ENCODE results near the gene PTDSS2.
"Not testable (repeated sequence)": the region's sequence is repeated elsewhere in the genome, so short reads cannot be mapped to it uniquely, and the experiment has no call there.

PTDSS2 gene

DNA sequence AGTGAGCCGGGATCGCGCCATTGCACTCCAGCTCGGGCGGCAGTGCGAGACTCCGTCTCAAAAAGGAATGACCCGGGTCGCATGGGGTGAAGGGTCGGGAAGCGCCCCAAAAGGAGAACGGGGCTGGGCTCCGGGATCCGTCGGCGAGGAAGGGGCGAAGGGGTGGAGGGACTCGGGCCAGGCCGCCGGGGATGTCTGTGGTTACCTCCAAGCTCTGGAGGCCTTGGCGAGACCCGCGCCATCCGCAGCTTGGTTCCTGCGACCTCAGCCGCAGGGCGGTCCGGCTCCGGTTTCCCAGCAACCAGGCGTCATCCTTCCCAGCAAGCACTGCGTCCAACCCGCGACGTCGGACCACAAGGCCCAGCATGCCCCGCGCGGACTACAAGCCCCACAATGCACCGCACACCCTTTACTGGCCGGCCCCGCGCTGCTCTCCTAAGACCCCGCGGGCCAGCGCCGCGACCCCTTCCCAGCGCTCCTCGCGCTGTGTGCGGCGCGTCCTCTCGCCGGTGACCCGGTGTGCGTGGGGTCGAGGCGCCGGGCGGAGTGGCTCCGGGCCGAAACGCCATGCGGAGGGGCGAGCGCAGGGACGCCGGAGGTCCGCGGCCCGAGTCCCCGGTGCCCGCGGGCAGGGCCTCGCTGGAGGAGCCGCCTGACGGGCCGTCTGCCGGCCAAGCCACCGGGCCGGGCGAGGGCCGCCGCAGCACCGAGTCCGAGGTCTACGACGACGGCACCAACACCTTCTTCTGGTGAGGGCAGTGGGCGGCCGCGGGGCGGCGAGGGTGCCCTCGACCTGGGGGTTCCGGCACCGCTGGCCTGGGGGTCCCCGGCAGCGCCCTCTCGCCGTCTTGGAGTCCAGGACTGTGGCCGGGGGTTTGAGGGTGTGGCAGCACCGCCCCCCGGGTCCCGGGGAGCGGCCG is at the start of gene PTDSS2:
PTDSS2 (plus strand) TSS at position 391 of the 920 bp plus-strand sequence; CDS start at position 568, 177 bp downstream.
- peak; percentile 95 for DNase-seq

DNA sequence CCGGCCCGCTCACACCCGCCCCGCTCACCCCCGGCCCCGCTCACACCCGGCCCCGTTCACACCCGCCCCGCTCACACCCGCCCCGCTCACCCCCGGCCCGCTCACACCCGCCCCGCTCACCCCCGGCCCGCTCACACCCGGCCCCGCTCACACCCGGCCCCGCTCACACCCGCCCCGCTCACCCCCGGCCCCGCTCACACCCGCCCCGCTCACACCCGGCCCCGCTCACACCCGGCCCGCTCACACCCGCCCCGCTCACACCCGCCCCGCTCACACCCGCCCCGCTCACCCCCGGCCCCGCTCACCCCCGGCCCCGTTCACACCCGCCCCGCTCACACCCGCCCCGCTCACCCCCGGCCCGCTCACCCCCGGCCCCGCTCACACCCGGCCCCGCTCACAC is 48.9 kb upstream of the PTDSS2 start:
- DNase-seq, result not testable (repeated sequence)

DNA sequence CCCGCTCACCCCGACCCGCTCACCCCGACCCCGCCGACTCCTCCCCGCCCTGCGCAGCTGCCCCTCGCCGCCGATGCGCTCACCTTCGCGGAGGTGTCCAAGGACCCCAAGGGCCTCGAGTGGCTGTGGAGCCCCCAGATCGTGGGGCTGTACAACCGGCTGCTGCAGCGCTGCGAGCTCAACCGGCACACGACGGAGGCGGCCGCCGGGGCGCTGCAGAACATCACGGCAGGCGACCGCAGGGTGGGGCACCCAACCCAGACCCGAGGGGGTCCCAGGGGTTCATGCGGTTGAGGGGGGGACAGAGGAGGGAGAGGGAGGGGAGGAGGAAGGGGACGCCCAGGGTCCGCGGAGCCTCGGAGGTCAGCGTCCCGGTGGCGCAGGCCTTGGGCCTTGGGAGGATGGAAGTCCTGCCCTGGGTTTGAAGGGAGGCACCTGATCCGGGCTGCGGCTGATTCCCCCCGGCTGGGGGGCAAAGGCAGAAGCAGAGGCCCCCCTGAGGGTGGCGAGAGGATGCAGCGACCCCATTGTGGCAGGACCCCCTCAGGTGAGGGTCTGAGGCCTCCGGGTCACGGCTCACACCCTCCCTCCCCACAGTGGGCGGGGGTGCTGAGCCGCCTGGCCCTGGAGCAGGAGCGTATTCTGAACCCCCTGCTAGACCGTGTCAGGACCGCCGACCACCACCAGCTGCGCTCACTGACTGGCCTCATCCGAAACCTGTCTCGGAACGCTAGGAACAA is 46.9 kb upstream of the PTDSS2 start:
- DNase-seq, result no peak

DNA sequence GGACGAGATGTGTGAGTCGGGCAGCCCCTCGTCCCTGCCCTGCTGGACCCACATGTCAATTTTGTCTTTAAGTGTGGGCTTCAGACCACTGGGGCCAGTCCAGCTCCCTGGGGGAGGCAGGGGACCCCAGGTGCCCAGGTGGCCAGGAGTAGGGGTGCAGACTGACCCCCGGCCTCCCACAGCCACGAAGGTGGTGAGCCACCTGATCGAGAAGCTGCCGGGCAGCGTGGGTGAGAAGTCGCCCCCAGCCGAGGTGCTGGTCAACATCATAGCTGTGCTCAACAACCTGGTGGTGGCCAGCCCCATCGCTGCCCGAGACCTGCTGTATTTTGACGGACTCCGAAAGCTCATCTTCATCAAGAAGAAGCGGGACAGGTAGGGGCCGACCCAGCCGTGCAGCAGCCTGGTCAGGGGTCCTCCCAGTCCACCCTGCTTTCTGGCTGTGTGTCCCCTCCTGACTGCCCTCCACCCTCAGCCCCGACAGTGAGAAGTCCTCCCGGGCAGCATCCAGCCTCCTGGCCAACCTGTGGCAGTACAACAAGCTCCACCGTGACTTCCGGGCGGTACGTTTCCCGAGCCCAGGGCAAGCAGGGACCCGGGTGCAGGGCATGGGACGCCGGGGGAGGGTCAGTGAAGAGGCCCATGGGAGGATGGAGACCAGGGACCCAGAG is 46.2 kb upstream of the PTDSS2 start:
- no peak for DNase-seq

DNA sequence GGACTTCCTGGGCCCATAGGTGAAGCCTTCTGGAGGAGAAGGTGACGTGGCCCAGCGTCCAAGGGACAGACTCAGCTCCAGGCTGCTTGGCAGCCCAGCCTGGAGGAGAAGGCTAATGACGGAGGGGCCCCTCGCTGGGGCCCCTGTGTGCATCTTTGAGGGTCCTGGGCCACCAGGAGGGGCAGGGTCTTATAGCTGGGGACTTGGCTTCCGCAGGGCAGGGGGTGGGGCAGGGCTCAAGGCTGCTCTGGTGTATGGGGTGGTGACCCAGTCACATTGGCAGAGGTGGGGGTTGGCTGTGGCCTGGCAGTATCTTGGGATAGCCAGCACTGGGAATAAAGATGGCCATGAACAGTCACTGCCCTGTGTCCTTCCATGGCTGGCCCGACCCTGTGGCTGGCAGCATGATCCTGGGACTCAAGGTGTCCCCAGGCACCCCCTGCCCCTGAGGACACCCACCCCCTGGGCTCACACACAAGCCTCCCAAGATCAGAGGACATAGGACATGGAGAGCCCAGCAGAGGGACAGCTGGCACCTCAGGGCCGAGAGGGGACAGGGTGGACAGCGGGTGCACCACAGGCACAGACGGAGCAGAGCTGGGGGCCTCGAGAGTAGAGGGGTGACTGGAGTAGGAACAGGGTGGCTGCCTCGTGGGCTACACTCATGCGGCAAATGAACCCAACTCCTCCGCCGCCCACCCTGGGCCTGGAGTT is 45.4 kb upstream of the PTDSS2 start:
- no peak for DNase-seq

DNA sequence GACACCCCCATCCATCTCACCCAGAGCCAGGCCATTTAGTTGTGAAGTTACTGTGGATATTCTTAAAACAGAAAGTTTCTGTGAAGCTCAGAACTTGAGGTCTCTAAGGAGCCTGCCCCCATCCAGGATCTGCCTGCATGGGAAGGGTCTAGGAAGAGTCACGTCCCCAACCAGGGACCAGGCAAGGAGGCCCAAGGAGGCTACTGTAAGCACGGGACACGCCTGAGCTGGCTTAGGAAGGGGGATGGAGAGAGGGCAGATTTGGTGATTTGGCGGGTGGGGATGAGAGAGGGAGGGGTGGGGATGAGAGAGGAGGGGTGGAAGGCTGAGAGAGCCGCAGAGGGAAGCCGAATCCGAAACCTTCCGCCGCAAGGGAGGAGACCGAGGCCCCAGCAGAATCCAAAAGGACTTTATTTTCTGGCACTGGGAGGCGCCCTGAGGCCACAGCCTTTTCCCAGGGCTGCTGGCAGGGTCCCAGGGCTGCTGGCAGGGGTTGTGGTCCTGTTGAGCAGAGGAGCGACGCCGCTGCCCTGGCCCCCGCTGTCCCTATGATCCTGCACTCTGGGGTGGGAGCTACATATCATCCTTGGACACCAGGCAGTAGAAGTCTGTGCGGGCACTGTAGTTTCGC is 44.6 kb upstream of the PTDSS2 start:
- DNase-seq, result no peak

DNA sequence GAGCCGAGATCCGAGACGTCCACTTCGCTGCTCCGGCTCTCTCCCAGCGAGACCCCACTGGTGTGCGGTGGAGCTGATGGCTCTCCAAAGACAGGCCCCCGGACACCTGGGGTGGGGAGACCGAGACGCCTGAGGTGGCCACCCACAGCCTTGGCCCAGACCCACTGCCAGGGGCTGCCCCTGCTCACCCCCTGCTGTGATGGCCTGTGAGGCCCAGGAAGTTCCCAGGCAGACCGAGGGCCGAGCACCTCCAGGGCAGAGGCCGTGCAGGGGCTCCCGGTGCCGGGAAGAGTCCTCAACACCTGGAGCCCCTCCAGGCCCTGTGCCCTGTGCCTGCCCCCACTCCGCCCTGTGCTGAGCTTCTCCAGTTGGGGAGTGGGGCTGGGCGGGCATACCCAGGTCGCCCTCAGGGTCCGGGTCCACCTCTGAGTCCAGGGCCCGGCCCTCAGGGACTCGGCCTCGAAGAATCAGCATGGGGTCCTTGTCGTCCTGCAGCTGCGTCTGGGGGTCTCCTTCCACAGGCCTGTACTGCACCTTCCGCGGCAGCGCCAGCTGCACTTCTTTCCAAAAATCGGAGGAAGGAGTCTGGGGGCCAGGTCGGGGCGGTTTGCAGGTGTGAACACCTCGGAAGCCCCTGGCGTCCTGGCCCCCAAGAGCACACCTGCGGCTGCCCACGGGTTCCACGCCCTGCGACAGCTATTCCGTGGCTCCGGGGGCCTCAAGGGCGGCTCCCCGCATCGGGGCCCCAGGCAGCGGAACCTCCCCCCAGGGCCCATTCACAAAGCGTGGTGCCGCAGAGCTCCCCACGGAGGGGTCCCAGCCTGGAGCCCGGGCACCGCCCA is 43.9 kb upstream of the PTDSS2 start:
- no peak for DNase-seq

DNA sequence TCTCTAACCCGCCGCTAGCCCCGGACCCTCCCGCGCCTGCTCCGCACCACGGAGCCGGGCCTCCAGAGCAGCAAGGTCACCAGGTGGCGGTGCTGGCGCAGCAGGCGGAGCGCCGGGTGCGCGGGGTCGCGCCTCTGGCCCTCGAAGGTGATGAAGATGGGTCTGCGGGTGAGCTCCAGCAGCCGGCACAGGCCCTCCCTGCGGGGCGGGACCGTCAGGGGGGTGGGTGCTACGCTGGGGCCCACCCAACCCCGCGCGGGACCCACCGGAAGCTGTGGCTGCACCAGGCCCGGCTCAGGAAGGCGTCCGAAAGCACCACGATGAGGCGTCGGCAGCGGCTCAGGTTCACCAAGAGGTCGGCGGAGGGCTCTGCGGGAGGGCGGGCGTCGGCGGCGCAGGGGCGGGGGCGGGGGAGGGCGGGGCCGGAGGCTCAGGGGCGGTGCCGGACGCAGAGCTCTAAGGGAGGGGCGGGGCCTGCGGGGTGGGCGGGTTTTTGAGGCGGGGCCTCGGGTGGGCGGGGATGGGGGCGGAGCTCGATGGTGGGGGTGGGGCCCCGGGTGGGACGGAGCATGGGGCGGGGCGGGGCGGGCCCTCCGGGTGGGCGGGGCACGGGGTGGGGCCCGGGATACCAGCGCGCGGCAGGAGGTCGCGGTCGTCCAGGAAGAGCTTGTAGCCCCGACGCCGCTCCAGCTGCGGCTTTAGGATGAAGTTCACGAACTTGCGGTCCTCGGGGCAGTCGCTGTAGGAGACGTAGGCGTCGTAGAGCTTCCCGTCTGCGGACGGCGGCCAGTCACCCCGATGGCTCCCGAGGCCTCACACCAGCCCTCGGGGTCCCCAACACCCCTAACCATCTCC is 43.1 kb upstream of the PTDSS2 start:
- DNase-seq, result peak; percentile 84

DNA sequence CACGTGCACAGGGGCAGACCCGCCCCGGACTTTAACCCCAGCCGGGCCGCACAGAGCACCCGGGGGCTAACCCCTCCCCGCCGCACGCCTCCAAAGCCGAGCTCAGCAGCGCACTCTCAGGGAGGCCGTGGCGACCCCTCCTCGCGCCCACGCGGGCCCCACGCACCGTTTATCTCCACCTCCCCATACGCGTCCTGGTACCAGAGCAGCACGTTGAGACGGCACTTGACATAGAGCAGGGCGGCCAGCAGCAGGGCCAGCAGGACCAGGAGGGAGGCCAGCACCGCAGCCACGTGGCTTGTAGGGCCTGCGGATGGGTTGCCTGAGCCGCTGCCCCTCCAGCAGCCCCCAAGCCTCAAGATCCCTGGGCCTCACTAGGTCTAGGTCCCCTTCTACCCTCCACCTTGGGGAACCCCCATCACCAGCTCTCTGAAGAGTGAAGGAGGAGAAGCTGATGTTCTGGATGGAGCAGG is 42.4 kb upstream of the PTDSS2 start:
- no peak for DNase-seq

DNA sequence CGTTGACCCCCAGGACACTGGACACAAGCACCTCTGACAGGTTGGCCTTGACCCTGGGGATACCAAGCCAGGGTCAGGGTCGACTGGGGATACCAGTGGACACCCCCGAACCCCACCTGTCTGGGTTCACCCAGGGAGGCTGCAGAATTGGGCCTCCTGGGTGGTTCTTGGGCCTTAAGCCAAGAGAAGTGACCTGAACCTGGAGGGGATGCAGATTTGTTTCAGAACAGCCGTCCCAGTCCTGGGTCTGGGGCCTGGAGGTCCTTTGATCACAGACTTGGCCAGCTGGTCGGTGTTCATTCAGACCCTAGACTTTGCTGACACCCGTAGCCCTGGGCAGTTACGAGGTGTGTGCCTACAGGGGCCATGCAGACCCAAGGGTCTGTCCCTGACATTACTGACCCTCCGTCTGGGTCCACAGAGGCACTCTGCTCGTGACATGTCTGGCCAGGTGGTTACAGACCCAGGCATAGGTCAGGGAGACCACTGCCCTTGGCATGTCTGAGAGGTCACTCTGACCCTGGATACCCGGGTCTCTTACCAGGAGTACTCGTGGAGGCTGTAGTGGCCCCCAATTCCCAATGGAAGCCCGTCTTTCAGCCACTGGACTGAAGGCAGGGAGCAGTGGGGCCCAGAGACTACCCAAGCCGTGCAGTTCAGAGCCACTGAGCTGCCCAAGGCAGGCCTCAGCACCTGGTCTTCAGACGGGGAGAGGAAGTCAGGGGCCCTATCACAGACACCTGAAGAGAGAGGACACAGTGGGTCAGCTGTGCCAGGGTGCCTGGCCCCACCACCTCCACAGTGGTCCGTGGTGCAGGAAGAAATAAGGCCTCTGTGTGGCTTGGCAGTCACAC is 41.7 kb upstream of the PTDSS2 start:
- DNase-seq, result no peak

DNA sequence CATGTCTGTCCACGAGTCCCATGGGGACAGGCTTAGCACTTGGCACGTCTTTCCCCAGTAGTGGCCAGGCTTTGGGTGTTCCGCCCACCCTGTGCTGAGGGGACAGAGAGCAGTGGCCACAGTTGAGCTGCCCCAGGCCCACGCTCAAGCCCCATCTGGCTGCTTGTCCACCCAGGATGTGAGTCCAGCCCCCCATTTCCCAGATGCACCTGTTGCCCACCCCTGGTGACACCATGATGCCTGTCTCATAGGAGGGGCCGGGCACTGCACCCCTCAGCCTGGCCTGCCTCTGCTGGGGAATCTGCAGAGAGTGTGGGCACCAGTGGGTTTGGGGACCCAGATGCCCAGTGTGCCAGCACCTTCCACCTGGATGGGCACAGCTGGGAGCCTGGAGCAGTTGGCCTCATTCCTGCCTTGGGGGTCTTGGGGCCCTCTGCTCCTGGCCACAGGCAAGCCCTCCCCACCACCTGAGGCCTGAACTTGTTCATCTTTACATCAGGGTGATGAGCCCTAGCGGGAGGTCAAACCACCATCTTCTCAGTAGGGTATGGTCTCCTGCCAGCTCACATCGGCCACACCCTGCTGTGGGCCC is 41.0 kb upstream of the PTDSS2 start:
- no peak for DNase-seq

DNA sequence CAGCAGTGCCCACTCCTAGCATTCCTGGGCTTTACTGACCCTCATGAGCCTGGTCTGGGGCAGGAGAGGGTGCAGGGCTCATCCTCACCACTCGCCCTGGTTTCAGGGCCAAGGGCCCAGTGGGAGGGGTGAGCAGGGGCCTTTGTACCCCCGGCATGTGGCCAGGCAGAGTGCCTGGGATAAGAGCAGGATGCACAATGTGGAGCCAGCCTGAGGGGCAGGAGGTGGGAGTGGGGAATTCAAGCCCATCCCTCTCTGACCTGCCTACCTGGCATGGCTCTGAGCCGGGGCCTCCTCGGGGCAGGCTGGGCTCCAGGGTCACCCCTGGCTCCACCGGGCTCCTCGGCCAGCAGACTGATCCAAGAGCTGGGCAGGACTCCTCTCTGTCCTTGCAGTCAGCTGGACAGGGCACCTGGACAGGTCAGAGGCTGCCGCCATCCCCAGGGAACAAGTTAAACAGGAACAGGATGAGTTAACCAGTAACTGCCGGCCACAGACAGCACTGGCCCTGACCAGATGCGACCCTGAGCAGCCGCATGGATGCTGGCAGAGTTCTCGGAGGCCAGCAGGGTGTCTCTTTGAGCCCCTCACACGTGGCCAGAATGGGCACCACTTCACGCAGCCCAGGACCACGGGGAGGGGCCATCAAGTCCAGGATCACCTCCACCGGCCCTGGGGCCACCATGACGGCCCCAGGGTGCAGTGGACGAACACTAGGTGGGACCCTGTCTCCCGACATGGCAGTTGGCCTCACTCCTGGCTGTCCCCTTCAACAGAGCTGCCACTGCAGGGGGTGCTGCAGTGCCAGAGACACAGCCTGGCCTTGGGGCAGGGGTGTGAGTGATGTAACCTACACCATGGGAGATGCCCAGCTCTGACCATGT is 40.2 kb upstream of the PTDSS2 start:
- DNase-seq, result no peak

DNA sequence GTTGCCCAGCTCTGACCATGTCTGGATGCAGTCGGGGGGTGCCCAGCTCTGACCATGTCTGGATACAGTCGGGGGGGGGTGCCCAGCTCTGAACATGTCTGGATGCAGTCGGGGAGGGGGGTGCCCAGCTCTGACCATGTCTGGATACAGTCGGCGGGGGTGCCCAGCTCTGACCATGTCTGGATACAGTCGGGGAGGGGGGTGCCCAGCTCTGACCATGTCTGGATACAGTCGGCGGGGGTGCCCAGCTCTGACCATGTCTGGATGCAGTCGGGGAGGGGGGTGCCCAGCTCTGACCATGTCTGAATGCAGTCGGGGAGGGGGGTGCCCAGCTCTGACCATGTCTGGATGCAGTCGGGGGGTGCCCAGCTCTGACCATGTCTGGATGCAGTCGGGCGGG is 39.4 kb upstream of the PTDSS2 start:
- DNase-seq, result not testable (repeated sequence)

DNA sequence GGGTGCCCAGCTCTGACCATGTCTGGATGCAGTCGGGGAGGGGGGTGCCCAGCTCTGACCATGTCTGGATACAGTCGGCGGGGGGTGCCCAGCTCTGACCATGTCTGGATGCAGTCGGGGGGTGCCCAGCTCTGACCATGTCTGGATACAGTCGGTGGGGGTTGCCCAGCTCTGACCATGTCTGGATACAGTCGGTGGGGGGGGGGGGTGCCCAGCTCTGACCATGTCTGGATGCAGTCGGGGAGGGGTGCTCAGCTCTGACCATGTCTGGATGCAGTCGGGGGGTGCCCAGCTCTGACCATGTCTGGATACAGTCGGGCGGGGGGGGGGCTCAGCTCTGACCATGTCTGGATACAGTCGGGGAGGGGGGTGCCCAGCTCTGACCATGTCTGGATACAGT is 38.6 kb upstream of the PTDSS2 start:
- not testable (repeated sequence) for DNase-seq

DNA sequence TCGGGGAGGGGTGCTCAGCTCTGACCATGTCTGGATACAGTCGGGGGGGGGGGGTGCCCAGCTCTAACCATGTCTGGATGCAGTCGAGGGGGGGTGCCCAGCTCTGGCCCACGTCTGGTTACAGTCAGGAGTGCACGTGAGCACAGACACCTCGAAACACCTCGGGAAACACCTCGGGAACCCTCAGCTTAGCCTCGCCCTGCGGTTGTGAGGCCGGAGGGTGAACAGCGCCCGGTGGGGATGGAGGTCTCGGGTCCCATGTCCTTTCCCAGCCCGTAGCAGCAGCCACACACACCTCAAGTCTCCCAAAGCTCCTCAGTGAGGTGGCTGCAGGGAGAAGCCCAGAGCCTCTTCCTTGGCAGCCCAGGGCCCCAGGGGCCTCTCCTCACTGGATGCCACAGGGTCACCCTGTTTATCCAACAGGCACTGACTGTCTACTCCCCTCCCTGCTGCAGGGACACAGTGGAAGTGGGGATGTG is 37.4 kb upstream of the PTDSS2 start:
- no peak for DNase-seq

DNA sequence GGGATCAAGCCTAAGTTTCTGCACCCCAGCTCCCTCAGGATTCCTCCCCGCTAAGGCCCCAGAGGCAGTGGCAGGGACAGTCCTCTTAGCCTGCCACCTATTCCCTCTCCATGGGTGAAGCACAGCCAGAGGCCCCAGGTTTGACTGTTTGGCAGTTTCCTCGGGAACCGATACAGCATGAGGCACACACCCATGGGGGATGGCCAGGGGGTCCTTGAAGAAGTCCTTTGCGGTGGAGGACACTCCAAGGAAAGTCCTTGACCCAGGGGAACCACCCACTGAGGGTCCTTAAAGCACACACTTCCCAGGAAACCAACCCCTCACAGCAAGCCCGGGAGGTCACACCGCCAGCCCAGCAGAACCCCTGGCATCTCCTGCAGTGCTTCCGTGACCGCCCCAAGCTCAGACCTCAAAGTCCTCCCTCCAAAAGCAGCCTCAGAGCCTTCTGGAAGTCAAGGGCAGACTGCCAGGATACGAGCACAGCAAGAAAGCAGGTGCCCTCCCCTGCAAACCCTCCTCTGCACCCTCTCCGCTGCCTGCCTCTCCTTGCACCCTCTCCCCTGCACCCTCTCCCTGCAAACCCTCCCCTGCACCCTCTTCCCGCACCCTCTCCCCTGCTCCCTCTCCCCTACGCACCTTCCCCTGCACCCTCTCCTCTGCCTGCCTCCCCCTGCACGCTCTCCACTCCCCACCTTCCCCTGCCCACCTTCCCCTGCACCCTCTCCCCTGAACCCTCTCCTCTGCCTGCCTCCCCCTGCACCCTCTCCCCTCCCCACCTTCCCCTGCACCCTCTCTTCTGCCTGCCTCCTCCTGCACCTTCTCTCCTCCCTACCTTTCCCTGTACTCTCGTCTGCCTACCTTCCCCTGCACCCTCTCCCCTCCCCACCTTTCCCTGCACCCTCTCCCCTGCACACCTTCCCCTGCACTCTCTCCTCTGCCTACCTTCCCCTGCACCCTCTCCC is 36.7 kb upstream of the PTDSS2 start:
- DNase-seq, result no peak
